GM12878 (cell line): ENCODE measurements around the gene PPP3CA.

Experiments
- BCLAF1 ChIP-seq: fragments of 450-650 bp; IDR thresholded peaks from 2 replicates; pipeline ENCODE4 v1.6.1; 2017; ENCODE audit warnings: antibody characterized with exemption, mild to moderate bottlenecking, moderate library complexity
- CTCF ChIP-seq, 3 experiments: IDR thresholded peaks in 2 of 3; conservative IDR thresholded peaks in 1 of 3; 2 replicates each; pipeline ENCODE4 v1.5.1; 2011; ENCODE audit warnings: low read depth in 3 of 3, low read length in 3 of 3, mild to moderate bottlenecking in 3 of 3, control low read depth in 2 of 3, moderate library complexity in 2 of 3, inconsistent platforms in 1 of 3, mixed read lengths in 1 of 3; ENCODE audit not compliant: control insufficient read depth in 2 of 3, insufficient read depth in 1 of 3; ENCODE audit errors: extremely low read depth in 1 of 3
- MAX ChIP-seq: IDR thresholded peaks from 2 replicates; pipeline ENCODE4 v1.6.1; 2012; ENCODE audit warnings: low read depth, low read length, improper control_type of control experiment
- NFYA ChIP-seq: IDR thresholded peaks from 2 replicates; pipeline ENCODE4 v1.6.1; 2011; ENCODE audit warnings: low read depth, mild to moderate bottlenecking, low read length, improper control_type of control experiment, borderline replicate concordance
- POLR2A ChIP-seq: IDR thresholded peaks from 2 replicates; pipeline ENCODE4 v1.6.1; 2011; ENCODE audit warnings: low read depth, mild to moderate bottlenecking, low read length
- TARDBP ChIP-seq: IDR thresholded peaks from 2 replicates; pipeline ENCODE4 v1.6.1; 2016; ENCODE audit warnings: borderline replicate concordance

GRCh38 chr4:100977746-100978397 is 369.5 kb downstream of the PPP3CA start:
- TF ChIP-seq NFYA (no peak), TARDBP (no peak), CTCF (IDR thresholded peaks at IDR 0.05 in 2 of 3, conservative IDR thresholded peaks at IDR 0.05 in 1 of 3; ENCODE audit: control insufficient read depth in 2 of 3, extremely low read depth in 1 of 3, insufficient read depth in 1 of 3, low read depth in 3 of 3, low read length in 3 of 3) (no peak), POLR2A (no peak), BCLAF1 (no peak), MAX (no peak)
